Neural cell (in vitro differentiated cells): ENCODE measurements around the gene ALG6. TPM values are rescaled to one million over a fixed set of nuclear protein-coding genes. Genes with fewer than 3 reads are reported as not detected.

Experiments
- H2AFZ ChIP-seq: fragments of 200-600, 300-800 bp; sonication (generic), shearing (Covaris generic); 2 replicates; pipeline ENCODE4 v1.6.0; 2014; ENCODE audit warnings: low read depth, mild to moderate bottlenecking, antibody characterized with exemption, low read length, moderate library complexity
- H3F3A ChIP-seq: fragments of 200-600 bp; shearing (Covaris generic); 2 replicates; pipeline ENCODE4 v1.6.1; 2016; ENCODE audit warnings: mild to moderate bottlenecking, moderate library complexity, mixed read lengths, antibody characterized with exemption, low read length; ENCODE audit not compliant: insufficient read depth, poor library complexity, severe bottlenecking
- H3K27ac ChIP-seq: fragments of 200-600, 300-800 bp; sonication (generic), shearing (Covaris generic); 2 replicates; pipeline ENCODE4 v1.5.1; 2014; ENCODE audit warnings: mild to moderate bottlenecking, low read length, moderate library complexity
- H3K27me3 ChIP-seq: fragments of 300-800, 200-600 bp; sonication (generic), shearing (Covaris generic); 2 replicates; pipeline ENCODE4 v1.6.0; 2014; ENCODE audit warnings: mild to moderate bottlenecking, low read depth, low read length, moderate library complexity; ENCODE audit not compliant: insufficient read depth
- H3K36me3 ChIP-seq: fragments of 300-800, 200-600 bp; sonication (generic), shearing (Covaris generic); 2 replicates; pipeline ENCODE4 v1.5.1; 2014; ENCODE audit warnings: mild to moderate bottlenecking, antibody characterized with exemption, low read length, moderate library complexity; ENCODE audit not compliant: insufficient read depth
- H3K4me2 ChIP-seq: fragments of 300-800, 200-600 bp; sonication (generic), shearing (Covaris generic); 2 replicates; pipeline ENCODE4 v1.6.0; 2014; ENCODE audit warnings: mild to moderate bottlenecking, low read length
- H3K4me3 ChIP-seq: fragments of 300-800, 200-600 bp; sonication (generic), shearing (Covaris generic); 2 replicates; pipeline ENCODE4 v1.5.1; 2014; ENCODE audit warnings: mild to moderate bottlenecking, low read length, moderate library complexity
- H3K79me2 ChIP-seq: fragments of 200-600 bp; shearing (Covaris generic); replicated peaks from 2 replicates; pipeline ENCODE4 v1.6.0; 2014; ENCODE audit warnings: mild to moderate bottlenecking, low read length, moderate library complexity; ENCODE audit not compliant: insufficient read depth
- H3K9ac ChIP-seq: fragments of 300-800, 200-600 bp; sonication (generic), shearing (Covaris generic); 2 replicates; pipeline ENCODE4 v1.6.1; 2016; ENCODE audit warnings: mild to moderate bottlenecking, low read length, mixed read lengths
- H3K9me2 ChIP-seq: fragments of 200-600 bp; shearing (Covaris generic); 2 replicates; pipeline ENCODE4 v1.6.1; 2016; ENCODE audit warnings: mild to moderate bottlenecking, low read length, mixed read lengths; ENCODE audit not compliant: insufficient read depth
- H3K9me3 ChIP-seq: fragments of 200-600, 300-800 bp; sonication (generic), shearing (Covaris generic); 2 replicates; pipeline ENCODE4 v1.6.1; 2016; ENCODE audit warnings: mild to moderate bottlenecking, mixed run types, low read length, moderate library complexity, mixed read lengths
- H4K20me1 ChIP-seq: fragments of 200-600 bp; shearing (Covaris generic); 2 replicates; pipeline ENCODE4 v1.6.1; 2016; ENCODE audit warnings: mild to moderate bottlenecking, mixed run types; ENCODE audit not compliant: insufficient read depth
- CTCF ChIP-seq: fragments of 450-650 bp; IDR thresholded peaks from 2 replicates; pipeline ENCODE4 v1.5.1; 2014; ENCODE audit warnings: antibody characterized with exemption, mild to moderate bottlenecking, moderate library complexity; ENCODE audit not compliant: poor library complexity, severe bottlenecking
- EP300 ChIP-seq: fragments of 450-650 bp; conservative IDR thresholded peaks from 2 replicates; pipeline ENCODE4 v1.6.1; 2014; ENCODE audit warnings: antibody characterized with exemption, mild to moderate bottlenecking, moderate library complexity; ENCODE audit not compliant: poor library complexity, severe bottlenecking
- EZH2 ChIP-seq: fragments of 200-600, 300-800 bp; shearing (Covaris generic), sonication (generic); IDR thresholded peaks from 2 replicates; pipeline ENCODE4 v1.6.1; 2014; ENCODE audit warnings: antibody characterized with exemption, low read length, borderline replicate concordance, mild to moderate bottlenecking; ENCODE audit not compliant: insufficient read depth, poor library complexity, severe bottlenecking
- MXI1 ChIP-seq: fragments of 450-650 bp; conservative IDR thresholded peaks from 2 replicates; pipeline ENCODE4 v1.6.1; 2014; ENCODE audit warnings: antibody characterized with exemption, mild to moderate bottlenecking; ENCODE audit not compliant: poor library complexity, severe bottlenecking
- POLR2AphosphoS5 ChIP-seq: IDR thresholded peaks from 2 replicates; pipeline ENCODE4 v1.6.1; 2012
- RAD21 ChIP-seq: fragments of 450-650 bp; conservative IDR thresholded peaks from 2 replicates; pipeline ENCODE4 v1.6.1; 2014; ENCODE audit warnings: antibody characterized with exemption, mild to moderate bottlenecking, moderate library complexity
- REST ChIP-seq: IDR thresholded peaks from 2 replicates; pipeline ENCODE4 v1.6.1; 2012; ENCODE audit warnings: borderline replicate concordance
- SMC3 ChIP-seq: fragments of 450-650 bp; conservative IDR thresholded peaks from 2 replicates; pipeline ENCODE4 v1.6.1; 2014; ENCODE audit warnings: antibody characterized with exemption, mild to moderate bottlenecking, moderate library complexity; ENCODE audit not compliant: poor library complexity
- TAF1 ChIP-seq: IDR thresholded peaks from 2 replicates; pipeline ENCODE4 v1.6.1; 2012; ENCODE audit warnings: low read depth
- polyA plus RNA-seq: library from polyadenylated mRNA; depleted of rRNA; stranded (reverse); fragments of >200 nt; gene quantifications from 2 replicates; pipeline ENCODE4 v1.2.3, GENCODE V29; 2014

Gene ALG6
- polyA plus RNA-seq, 1 donor from 2014 or later = 46.8 TPM

- TF ChIP-seq RAD21 (no peak), POLR2AphosphoS5 (no peak), MXI1 (no peak), REST (no peak), EP300 (no peak), EZH2 (no peak), CTCF (no peak), TAF1 (no peak), SMC3 (no peak)
- no peaks in the 10 kb centered on the region for H3K36me3 ChIP-seq
- H2AFZ ChIP-seq = no peak overlapping the region
- H3K9me3 ChIP-seq = no peaks in the 10 kb centered on the region
- no peak overlapping the region for H3K4me3 ChIP-seq
- H3K27ac ChIP-seq = no peak overlapping the region
- no peaks in the 10 kb centered on the region for H3K27me3 ChIP-seq
- no peaks in the 10 kb centered on the region for H3K79me2 ChIP-seq
- no peaks in the 10 kb centered on the region for H3K9me2 ChIP-seq
- no peaks in the 10 kb centered on the region for H4K20me1 ChIP-seq
- no peak overlapping the region for H3K4me2 ChIP-seq
- no peak overlapping the region for H3K9ac ChIP-seq
- H3F3A ChIP-seq = no peaks in the 10 kb centered on the region
Measured at GRCh38 chr1:63411066-63411465, 43.6 kb downstream of the ALG6 start.

GRCh38 chr1:63413394-63413793, 46.0 kb downstream of the ALG6 start:
- no peak overlapping the region for H2AFZ ChIP-seq
- no peaks in the 10 kb centered on the region for H3K79me2 ChIP-seq
- H3F3A ChIP-seq = no peaks in the 10 kb centered on the region
- no peaks in the 10 kb centered on the region for H3K9me3 ChIP-seq
- no peaks in the 10 kb centered on the region for H3K36me3 ChIP-seq
- no peaks in the 10 kb centered on the region for H3K27me3 ChIP-seq
- no peak overlapping the region for H3K27ac ChIP-seq
- no peak overlapping the region for H3K4me3 ChIP-seq
- no peak overlapping the region for H3K9ac ChIP-seq
- H3K4me2 ChIP-seq = no peak overlapping the region
- TF ChIP-seq REST = no peak
- no peak for TF ChIP-seq MXI1
- no peak for TF ChIP-seq EZH2
- TF ChIP-seq SMC3 = no peak
- no peak for TF ChIP-seq POLR2AphosphoS5
- no peak for TF ChIP-seq EP300
- TF ChIP-seq TAF1 = no peak
- TF ChIP-seq RAD21 = no peak
- no peak for TF ChIP-seq CTCF
- H3K9me2 ChIP-seq = no peaks in the 10 kb centered on the region
- H4K20me1 ChIP-seq = no peaks in the 10 kb centered on the region
